DND-41 (cell line): ENCODE measurements around the gene INO80.
"Not testable (repeated sequence)": the region's sequence is repeated elsewhere in the genome, so short reads cannot be mapped to it uniquely, and the experiment has no call there.

Source experiments
- ATAC-seq: fragments of 200-7000 bp; cut with Tn5 transposase; 3 replicates; pipeline ENCODE4 v1.9.1; 2021; ENCODE audit warnings: low read depth; ENCODE audit not compliant: insufficient read depth
- DNase-seq: peaks from one replicate; pipeline ENCODE4 v3.0.0-alpha.2; 2020
- H2AFZ ChIP-seq: 2 replicates; pipeline ENCODE4 v1.6.0; 2012; ENCODE audit warnings: low read depth, low read length
- H3K27ac ChIP-seq: 2 replicates; pipeline ENCODE4 v1.5.1; 2012; ENCODE audit warnings: low read length, inconsistent platforms
- H3K27me3 ChIP-seq: fragments of 200-600 bp; sonication (generic); 2 replicates; pipeline ENCODE4 v1.6.0; 2012; ENCODE audit warnings: low read length, mild to moderate bottlenecking, inconsistent platforms; ENCODE audit not compliant: insufficient read depth, poor library complexity
- H3K36me3 ChIP-seq: 2 replicates; pipeline ENCODE4 v1.5.1; 2012; ENCODE audit warnings: low read length, inconsistent platforms; ENCODE audit not compliant: insufficient read depth
- H3K4me1 ChIP-seq: 2 replicates; pipeline ENCODE4 v1.5.1; 2012; ENCODE audit warnings: mild to moderate bottlenecking, low read length; ENCODE audit not compliant: insufficient read depth
- H3K4me2 ChIP-seq: 2 replicates; pipeline ENCODE4 v1.6.0; 2012; ENCODE audit warnings: mild to moderate bottlenecking, moderate library complexity, low read length, inconsistent platforms; ENCODE audit not compliant: insufficient read depth
- H3K4me3 ChIP-seq, 2 experiments: fragments of 200-600 bp in 1 of 2; shearing (Covaris generic) in 1 of 2; 2 replicates each; pipeline ENCODE4 v1.5.1; 2012 to 2016; ENCODE audit warnings: inconsistent platforms in 2 of 2, low read length in 2 of 2, mild to moderate bottlenecking in 2 of 2, low read depth in 1 of 2, moderate library complexity in 1 of 2
- H3K79me2 ChIP-seq: 2 replicates; pipeline ENCODE4 v1.6.0; 2012; ENCODE audit warnings: low read length, inconsistent platforms; ENCODE audit not compliant: insufficient read depth
- H3K9ac ChIP-seq: 2 replicates; pipeline ENCODE4 v1.6.0; 2012; ENCODE audit warnings: low read depth, mild to moderate bottlenecking, inconsistent platforms, low read length, moderate library complexity
- H3K9me3 ChIP-seq: 2 replicates; pipeline ENCODE4 v1.5.1; 2012; ENCODE audit warnings: low read length, moderate library complexity, mild to moderate bottlenecking, inconsistent platforms; ENCODE audit not compliant: insufficient read depth, severe bottlenecking
- H4K20me1 ChIP-seq: 2 replicates; pipeline ENCODE4 v1.6.0; 2012; ENCODE audit warnings: low read length; ENCODE audit not compliant: insufficient read depth
- CTCF ChIP-seq: IDR thresholded peaks from 2 replicates; pipeline ENCODE4 v1.5.1; 2012; ENCODE audit warnings: borderline replicate concordance, low read length, moderate library complexity, mild to moderate bottlenecking; ENCODE audit not compliant: poor library complexity, severe bottlenecking; ENCODE audit errors: extremely low read depth
- EZH2 ChIP-seq: IDR thresholded peaks from 3 replicates; pipeline ENCODE4 v1.6.1; 2012; ENCODE audit warnings: borderline replicate concordance, low read depth, mild to moderate bottlenecking, moderate library complexity, low read length, inconsistent platforms; ENCODE audit not compliant: severe bottlenecking

INO80 gene

DNA sequence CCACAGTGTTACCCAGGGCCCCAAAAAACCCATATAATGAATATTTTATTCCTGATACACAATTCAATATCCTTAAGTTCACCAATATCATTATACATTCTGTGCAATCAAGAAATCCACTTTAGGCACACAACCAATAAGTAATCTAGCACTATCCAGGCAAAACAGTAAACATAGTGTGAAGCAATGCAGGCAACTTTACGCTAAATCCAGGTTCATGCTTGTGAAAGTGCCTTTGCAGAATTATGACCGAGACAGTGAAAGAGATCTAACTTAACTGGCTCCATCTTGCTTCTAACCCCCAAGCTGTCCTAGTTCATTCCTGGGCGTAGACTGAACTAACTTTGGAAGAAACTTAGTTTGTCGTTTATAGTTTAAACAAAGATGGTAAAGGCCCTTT, 34.2 kb upstream of the INO80 start:
- H4K20me1 ChIP-seq = no peaks in the 10 kb centered on the region
- no peaks in the 10 kb centered on the region for H3K9me3 ChIP-seq
- no peaks in the 10 kb centered on the region for H3K27me3 ChIP-seq
- H3K4me1 ChIP-seq = no peaks in the 10 kb centered on the region
- no peaks in the 10 kb centered on the region for H3K36me3 ChIP-seq
- DNase-seq (no peak), ATAC-seq (no peak)
- no peaks in the 10 kb centered on the region for H3K79me2 ChIP-seq
- H3K4me3 ChIP-seq = no peak overlapping the region
- TF ChIP-seq CTCF (no peak), EZH2 (no peak)
- no peak overlapping the region for H3K27ac ChIP-seq
- no peak overlapping the region for H2AFZ ChIP-seq
- H3K4me2 ChIP-seq = no peak overlapping the region
- no peak overlapping the region for H3K9ac ChIP-seq

DNA sequence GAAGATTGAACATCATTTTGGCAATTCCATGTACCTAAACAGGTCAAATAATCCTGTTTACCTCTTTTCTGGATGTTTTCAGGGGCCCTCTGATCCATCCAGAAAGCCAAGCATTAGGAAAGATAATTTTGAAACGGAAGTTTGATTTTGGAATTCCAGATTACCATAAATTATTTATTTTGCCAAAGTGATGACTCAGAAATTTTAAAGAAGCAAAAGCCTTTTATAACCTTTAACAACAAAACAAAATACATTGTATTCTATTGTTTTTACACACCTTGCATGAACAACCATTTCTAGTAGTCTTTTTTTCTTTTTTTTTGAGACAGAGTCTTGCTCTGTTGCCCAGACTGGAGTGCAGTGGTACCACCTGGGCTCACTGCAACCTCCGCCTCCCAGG, 32.0 kb upstream of the INO80 start:
- Histone ChIP-seq H2AFZ (no peak overlapping the region), H4K20me1 (no peaks in the 10 kb centered on the region), H3K79me2 (no peaks in the 10 kb centered on the region), H3K4me1 (no peaks in the 10 kb centered on the region), H3K9ac (no peak overlapping the region), H3K4me2 (no peak overlapping the region), H3K4me3 (no peak overlapping the region), H3K27ac (no peak overlapping the region), H3K9me3 (no peaks in the 10 kb centered on the region), H3K36me3 (no peaks in the 10 kb centered on the region), H3K27me3 (no peaks in the 10 kb centered on the region)
- DNase-seq (no peak), ATAC-seq (no peak)
- TF ChIP-seq EZH2 = no peak
- TF ChIP-seq CTCF = no peak

DNA sequence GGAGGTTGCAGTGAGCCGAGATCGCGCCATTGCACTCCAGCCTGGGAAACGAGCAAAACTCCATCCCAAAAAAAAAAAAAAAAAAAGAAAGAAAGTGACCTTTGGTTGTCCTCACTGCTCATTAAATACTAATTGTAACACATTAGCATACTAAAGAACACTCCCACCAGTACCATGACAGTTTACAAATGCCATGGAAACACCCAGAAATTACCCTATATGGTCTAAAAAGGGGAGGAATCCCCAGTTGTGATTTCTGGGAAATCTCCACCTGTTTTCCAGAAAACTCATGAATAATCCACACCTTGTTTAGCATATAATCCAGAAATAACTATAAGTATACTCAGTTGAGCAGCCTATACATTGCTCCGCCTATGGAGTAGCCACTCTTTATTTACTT, 23.5 kb upstream of the INO80 start:
- Histone ChIP-seq H3K27ac (no peak overlapping the region), H3K27me3 (no peaks in the 10 kb centered on the region), H3K36me3 (no peaks in the 10 kb centered on the region), H3K4me3 (no peak overlapping the region), H2AFZ (no peak overlapping the region), H3K79me2 (no peaks in the 10 kb centered on the region), H3K9me3 (no peaks in the 10 kb centered on the region), H4K20me1 (no peaks in the 10 kb centered on the region), H3K9ac (no peak overlapping the region), H3K4me2 (no peak overlapping the region), H3K4me1 (no peaks in the 10 kb centered on the region)
- ATAC-seq (no peak), DNase-seq (no peak)
- TF ChIP-seq EZH2 = no peak
- no peak for TF ChIP-seq CTCF

DNA sequence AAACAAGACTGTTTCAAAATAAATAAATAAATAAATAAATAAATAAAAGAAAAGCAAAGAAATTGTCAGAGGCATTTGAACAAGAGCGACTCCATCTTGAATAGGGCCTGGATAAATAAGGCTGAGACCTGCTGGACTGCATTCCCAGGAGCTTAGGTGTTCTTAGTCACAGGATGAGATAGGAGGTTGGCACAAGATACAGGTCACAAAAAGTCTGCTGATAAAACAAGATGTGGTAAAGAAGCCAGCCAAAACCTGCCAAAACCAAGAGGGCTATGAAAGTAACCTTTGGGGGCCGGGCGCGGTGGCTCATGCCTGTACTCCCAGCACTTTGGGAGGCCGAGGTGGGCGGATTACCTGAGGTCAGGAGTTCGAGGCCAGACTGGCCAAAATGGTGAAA, 23.0 kb upstream of the INO80 start:
- not testable (repeated sequence) for H2AFZ ChIP-seq, H3K4me1 ChIP-seq, DNase-seq, H3K4me2 ChIP-seq, H3K27me3 ChIP-seq, H3K79me2 ChIP-seq, H4K20me1 ChIP-seq, H3K9ac ChIP-seq, H3K4me3 ChIP-seq, H3K27ac ChIP-seq, ATAC-seq, H3K9me3 ChIP-seq, H3K36me3 ChIP-seq

GRCh38 chr15:41135580-41135979, 19.5 kb upstream of the INO80 start:
- H3K4me2 ChIP-seq, H3K27ac ChIP-seq, H2AFZ ChIP-seq, ATAC-seq, H3K9ac ChIP-seq, H3K4me1 ChIP-seq, H3K36me3 ChIP-seq, H3K79me2 ChIP-seq, H3K9me3 ChIP-seq, DNase-seq, H3K27me3 ChIP-seq, H4K20me1 ChIP-seq, H3K4me3 ChIP-seq: not testable (repeated sequence)
